GM19468 (cell line): ENCODE results near the gene TRIM38.
"Not testable (repeated sequence)": the region's sequence is repeated elsewhere in the genome, so short reads cannot be mapped to it uniquely, and the experiment has no call there.

ENCODE experiments used
- ATAC-seq: cut with Tn5 transposase; IDR thresholded peaks from one replicate; pipeline ENCODE4 v1.9.1; 2021; ENCODE audit warnings: mild to moderate bottlenecking, moderate library complexity, moderate number of reproducible peaks; ENCODE audit not compliant: unreplicated experiment; ENCODE audit errors: extremely low read depth

Gene TRIM38

GRCh38 chr6:25962149-25963127 is at the start of gene TRIM38:
TSS of gene TRIM38 (plus strand) at chr6:25962802. CDS start at chr6:25966523, 3,721 bp downstream.
- peak; percentile 61 for ATAC-seq

- ATAC-seq, result no peak
Observed at GRCh38 chr6:25913741-25914140, 48.9 kb upstream of the TRIM38 start.

GRCh38 chr6:25916330-25916729 is 46.3 kb upstream of the TRIM38 start:
- ATAC-seq, result no peak

DNA sequence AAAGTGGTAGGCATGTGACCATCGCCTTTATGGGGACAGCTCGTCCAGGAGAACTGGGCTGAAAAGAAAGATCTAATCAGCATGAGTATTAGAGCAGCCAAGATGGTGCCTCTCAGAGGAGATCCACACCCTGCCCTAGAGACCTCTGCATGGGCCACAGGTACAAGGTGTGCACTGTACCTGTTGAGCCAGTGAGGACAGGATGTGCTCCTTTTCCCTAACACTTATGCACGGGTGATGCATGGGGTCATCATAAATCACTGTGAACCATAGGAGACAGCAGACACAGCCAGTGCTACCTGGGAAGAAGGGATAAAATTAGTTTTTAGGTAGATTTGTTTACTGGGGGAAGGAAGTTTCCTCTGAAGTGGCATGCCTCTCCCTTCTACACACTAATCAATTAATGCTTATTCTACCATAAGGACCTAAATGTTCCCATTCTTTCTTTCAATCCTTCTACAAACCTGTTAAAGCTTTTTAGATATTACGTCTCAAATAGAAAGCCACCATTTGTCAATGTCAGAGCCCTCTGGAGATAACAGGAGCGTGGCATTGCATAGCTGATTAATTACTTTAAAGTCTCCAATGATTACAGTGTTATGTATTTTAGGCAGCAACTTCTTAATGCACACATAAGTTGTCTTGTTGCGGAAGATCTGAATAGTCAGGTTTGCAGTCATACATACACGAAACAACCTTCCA is 45.7 kb upstream of the TRIM38 start:
- ATAC-seq, result no peak

- no peak for ATAC-seq
Observed at GRCh38 chr6:25918083-25918683, 44.4 kb upstream of the TRIM38 start.

DNA sequence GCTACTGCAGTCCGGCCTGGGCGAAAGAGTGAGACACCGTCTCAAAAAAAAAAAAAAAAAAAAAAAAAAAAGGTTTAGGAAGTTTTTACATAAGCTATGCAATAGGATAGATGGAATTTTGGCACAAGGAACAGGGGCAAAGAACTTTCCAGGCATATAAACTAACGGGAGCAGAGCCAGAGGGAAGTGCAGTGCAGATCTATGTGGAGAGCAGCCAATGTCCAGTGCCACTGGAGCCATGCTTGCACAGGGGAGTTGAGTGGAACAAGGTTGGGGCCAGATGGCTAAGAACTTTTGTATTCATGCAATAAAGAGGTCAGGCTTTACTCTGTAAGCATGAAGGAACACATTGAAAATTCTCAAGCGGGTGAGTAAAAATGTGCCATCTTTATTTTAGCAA is 42.9 kb upstream of the TRIM38 start:
- ATAC-seq, result no peak

DNA sequence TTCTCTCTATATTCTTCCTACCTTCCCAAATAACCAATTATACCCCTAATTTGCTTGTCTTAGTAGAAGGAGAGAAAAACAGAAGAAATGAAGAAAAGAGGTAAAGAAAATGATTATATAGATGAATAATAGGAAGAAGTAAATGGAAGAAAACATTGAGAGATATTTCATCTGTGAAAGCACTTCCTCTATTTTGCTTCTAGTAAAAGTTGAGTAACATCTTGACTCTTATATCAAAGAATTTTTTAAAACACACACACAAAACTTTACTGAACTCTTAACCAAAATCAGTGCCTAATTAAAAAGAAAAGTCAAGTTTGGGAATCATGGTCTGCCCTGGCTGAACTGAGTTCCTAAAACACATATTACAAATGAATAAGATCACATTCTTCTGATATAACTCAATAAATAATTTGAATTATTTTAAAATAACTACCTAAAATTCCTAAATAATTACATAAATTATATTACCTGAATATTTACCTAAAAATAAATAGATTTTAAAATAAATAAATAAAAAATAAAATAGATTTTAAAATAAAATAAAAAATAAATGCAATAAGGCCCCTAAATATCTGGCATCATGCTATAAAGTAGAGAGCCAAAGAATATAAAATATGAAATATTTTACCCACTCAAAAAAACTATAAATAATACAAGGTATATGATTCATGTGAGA is 40.9 kb upstream of the TRIM38 start:
- no peak for ATAC-seq

DNA sequence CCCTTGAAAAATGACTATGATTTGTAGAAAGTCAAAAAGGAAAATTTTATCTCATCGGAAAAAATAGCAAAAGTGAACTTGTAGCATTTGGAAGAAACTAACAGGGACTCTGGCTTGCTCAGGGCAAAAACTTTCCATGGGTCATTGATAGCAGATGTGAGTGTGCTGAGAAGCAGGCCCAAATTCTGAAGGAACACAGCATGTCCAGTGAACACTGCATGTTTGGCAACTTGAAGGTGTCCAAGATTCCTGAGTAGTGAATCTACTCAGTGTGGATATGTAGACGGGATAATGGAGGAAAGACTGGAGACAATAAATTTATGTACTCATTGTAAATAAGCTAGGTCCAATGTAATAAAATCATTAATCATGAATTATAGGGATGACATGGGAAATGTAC is 40.3 kb upstream of the TRIM38 start:
- ATAC-seq, result no peak

GRCh38 chr6:25925876-25926275 is 36.7 kb upstream of the TRIM38 start:
- ATAC-seq, result no peak

DNA sequence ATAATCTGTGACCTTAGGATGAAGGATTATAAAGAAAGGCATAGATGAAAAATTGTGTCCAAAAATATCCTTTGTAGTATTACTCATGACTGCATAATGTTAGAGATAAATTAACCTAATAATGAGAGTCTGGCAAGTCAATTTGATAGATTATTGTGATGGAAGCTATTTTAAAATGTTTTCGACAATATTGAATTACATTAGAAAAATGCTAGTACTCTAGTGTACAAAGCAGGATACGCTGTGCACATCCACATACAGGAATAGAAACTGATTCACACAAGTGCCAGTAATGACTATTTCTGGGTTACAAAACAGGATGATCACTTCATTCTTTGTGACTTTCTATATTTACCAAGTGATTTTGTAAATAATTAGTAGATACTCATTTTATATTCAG is 35.4 kb upstream of the TRIM38 start:
- ATAC-seq, result no peak

DNA sequence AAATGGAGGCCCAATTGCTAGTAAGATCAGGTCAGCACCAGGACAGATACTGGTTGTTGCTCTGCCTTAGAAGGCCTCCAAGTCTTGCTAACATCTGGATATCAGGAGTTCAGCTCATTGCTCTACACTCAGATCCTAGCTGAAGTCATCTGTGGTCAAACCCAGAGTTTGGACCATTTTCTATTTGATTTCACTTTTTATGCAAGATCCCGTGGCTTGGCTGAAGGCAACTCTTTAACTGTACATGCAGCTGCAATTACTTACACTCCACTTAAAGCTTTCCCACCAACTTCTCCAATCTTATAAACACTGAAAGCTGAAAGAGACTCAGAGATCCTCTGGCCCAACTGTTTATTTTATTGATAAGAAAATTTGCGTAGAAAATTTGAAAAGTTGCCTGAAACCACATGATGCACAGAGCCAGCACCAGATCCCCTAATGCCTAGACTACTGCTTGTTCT is 34.8 kb upstream of the TRIM38 start:
- ATAC-seq, result no peak

- no peak for ATAC-seq
Observed at GRCh38 chr6:25928562-25929324, 33.9 kb upstream of the TRIM38 start.

GRCh38 chr6:25929785-25930184 is 32.8 kb upstream of the TRIM38 start:
- ATAC-seq, result not testable (repeated sequence)

- ATAC-seq, result no peak
Observed at GRCh38 chr6:25930532-25931410, 31.8 kb upstream of the TRIM38 start, which contains the start of gene SLC17A2. TSS of gene SLC17A2 (minus strand) at chr6:25930691. CDS start at chr6:25925796, 4,895 bp downstream.

GRCh38 chr6:25931411-25931709 is 31.2 kb upstream of the TRIM38 start:
- ATAC-seq, result no peak

GRCh38 chr6:25934156-25934555 is 28.4 kb upstream of the TRIM38 start:
- ATAC-seq, result no peak

- no peak for ATAC-seq
Observed at GRCh38 chr6:25934735-25935313, 27.8 kb upstream of the TRIM38 start.

DNA sequence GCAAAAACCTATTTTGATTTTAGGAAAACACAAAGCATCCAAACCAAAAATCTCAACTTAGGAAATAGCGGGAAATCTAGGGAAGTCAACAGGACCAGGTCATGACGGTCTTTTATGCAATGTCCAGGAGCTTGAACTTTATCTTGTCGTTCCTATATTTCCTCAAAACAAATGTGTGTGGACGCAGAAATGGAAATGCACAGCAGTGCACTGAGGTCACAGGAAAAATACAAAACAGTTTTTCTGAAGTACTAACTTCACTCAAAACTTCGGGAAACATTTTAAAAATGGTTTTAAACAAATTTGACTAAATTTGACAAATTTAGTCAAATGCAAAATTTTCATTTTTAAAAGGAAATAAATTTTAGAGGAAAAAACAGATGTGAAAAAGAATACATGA is 26.6 kb upstream of the TRIM38 start:
- no peak for ATAC-seq
